CD4-positive, alpha-beta T cell (primary cell): ENCODE measurements around the gene LBHD1. TPM values are rescaled to one million over a fixed set of nuclear protein-coding genes. Genes with fewer than 3 reads are reported as not detected.
"Not testable (repeated sequence)": the region's sequence is repeated elsewhere in the genome, so short reads cannot be mapped to it uniquely, and the experiment has no call there.

Experiments
- ATAC-seq: fragments of 200-7000 bp; cut with Tn5 transposase; one replicate; pipeline ENCODE4 v1.10.0; 2022; ENCODE audit warnings: mild to moderate bottlenecking; ENCODE audit not compliant: poor library complexity
- CTCF ChIA-PET: fragments of 350-600 bp; sonication (Branson Sonifier 250); formaldehyde crosslinking; loops from one replicate; lab custom pipeline; 2021; ENCODE audit warnings: antibody characterized with exemption, inconsistent platforms; lab: Charles Lee
- POLR2A ChIA-PET: fragments of 350-600 bp; sonication (Branson Sonifier 250); formaldehyde crosslinking; loops from one replicate; lab custom pipeline; 2021; ENCODE audit warnings: antibody characterized with exemption, inconsistent platforms; lab: Charles Lee
- DNase-seq, 14 experiments: peaks; one replicate each; pipeline ENCODE4 v3.0.0-alpha.2; 2013 to 2020; ENCODE audit warnings: mixed read lengths in 2 of 14
- H3K27ac ChIP-seq, 2 donors: one replicate each; pipeline versions ENCODE4 v1.5.1 to v1.7.0; 2013; ENCODE audit warnings: low read length in 2 of 2, low read depth in 1 of 2, mild to moderate bottlenecking in 1 of 2
- H3K27me3 ChIP-seq, 2 experiments: 1 replicate in 1 of 2; 2 replicates in 1 of 2; pipeline versions ENCODE4 v1.6.1 to v1.7.0; 2013; ENCODE audit warnings: low read length in 2 of 2, control low read depth in 1 of 2, mild to moderate bottlenecking in 1 of 2, moderate library complexity in 1 of 2; ENCODE audit not compliant: insufficient read depth in 2 of 2, control insufficient read depth in 1 of 2
- H3K36me3 ChIP-seq: one replicate; pipeline ENCODE4 v1.6.1; 2013; ENCODE audit warnings: low read length, control low read depth; ENCODE audit not compliant: insufficient read depth
- H3K4me1 ChIP-seq: one replicate; pipeline ENCODE4 v1.6.1; 2013; ENCODE audit warnings: low read length, control low read depth; ENCODE audit not compliant: insufficient read depth
- H3K4me3 ChIP-seq: one replicate; pipeline ENCODE4 v1.5.1; 2013; ENCODE audit warnings: mild to moderate bottlenecking, low read length, moderate library complexity
- H3K9me3 ChIP-seq, 2 experiments: 1 replicate in 1 of 2; 2 replicates in 1 of 2; pipeline versions ENCODE4 v1.6.1 to v1.7.0; 2013; ENCODE audit warnings: low read length in 2 of 2, mild to moderate bottlenecking in 2 of 2, control low read depth in 1 of 2, moderate library complexity in 1 of 2; ENCODE audit not compliant: control insufficient read depth in 1 of 2, insufficient read depth in 1 of 2
- H3K27ac Mint-ChIP-seq: one replicate; pipeline ENCODE4 v1.8.0; 2020; ENCODE audit warnings: mixed read lengths
- H3K27me3 Mint-ChIP-seq: one replicate; pipeline ENCODE4 v1.8.0; 2021; ENCODE audit warnings: mixed read lengths
- H3K36me3 Mint-ChIP-seq: one replicate; pipeline ENCODE4 v1.8.0; 2021; ENCODE audit warnings: low read depth, mixed read lengths
- H3K4me1 Mint-ChIP-seq: one replicate; pipeline ENCODE4 v1.8.0; 2021; ENCODE audit warnings: low read depth, mixed read lengths
- H3K4me3 Mint-ChIP-seq: one replicate; pipeline ENCODE4 v1.8.0; 2020; ENCODE audit warnings: mild to moderate bottlenecking, mixed read lengths
- H3K9me3 Mint-ChIP-seq: one replicate; pipeline ENCODE4 v1.8.0; 2020; ENCODE audit warnings: mixed read lengths
- CTCF ChIP-seq: fragments of 200-600 bp; IDR thresholded peaks from one replicate; pipeline ENCODE4 v1.8.0; 2022; ENCODE audit warnings: antibody characterized with exemption, mild to moderate bottlenecking
- intact Hi-C, 2 experiments: fragments of 100-400 bp; cut with DNase I in 1 of 2; cut with micrococcal nuclease in 1 of 2; formaldehyde crosslinking; loops; one replicate each; pipeline versions ENCODE4 v1.15.1 to v1.9.0; 2023 to 2025; cut with DNase I, micrococcal nuclease
- total RNA-seq, 174 experiments: library from RNA in 2 of 174; stranded (reverse) in 2 of 174; gene quantifications; one replicate each; pipeline ENCODE4 v1.2.3 and lab custom pipeline; 2021 to 2026

Gene LBHD1
- total RNA-seq, 2 experiments from 2014 or later, result 10.4 to 10.5 TPM

- H3K27ac Mint-ChIP-seq, result peak overlapping the region; percentile 97
- intact Hi-C loops, result loop anchor here (1.0 to 5.0 kb wide), 6 partner anchors 13 to 60 kb away; partner anchors contain the start of genes C11orf98 (in 2 of the 2), CSKMT (in 2 of the 2), UQCC3 (in 2 of the 2) and EML3 (in 1 of the 2)
Measured at GRCh38 chr11:62652161-62653006, 19.7 kb downstream of the LBHD1 start.

GRCh38 chr11:62650283-62650682, 21.8 kb downstream of the LBHD1 start:
- not testable (repeated sequence) for H3K27ac ChIP-seq, H3K27me3 ChIP-seq, H3K9me3 Mint-ChIP-seq, H3K4me3 ChIP-seq, H3K27me3 Mint-ChIP-seq, ATAC-seq, H3K4me3 Mint-ChIP-seq, H3K9me3 ChIP-seq, DNase-seq, H3K27ac Mint-ChIP-seq
- intact Hi-C loops, result loop anchor here in 1 of 2 experiments (5.0 kb wide), 2 partner anchors 38 to 58 kb away; partner anchors contain the start of genes EML3, ROM1 and TUT1
- Mint-ChIP-seq H3K36me3 (peaks cover 36% of the 10 kb centered on the region), H3K4me1 (peaks cover 30% of the 10 kb centered on the region)
- ChIA-PET CTCF (interaction anchor here (0.6 kb wide), 1 partner anchor 57 kb away, joined by 4 read pairs; no protein-coding TSS in a partner anchor), POLR2A (interaction anchor here (1.7 to 7.0 kb wide), 2 partner anchors 15 to 191 kb away, joined by 5 to 77 read pairs; partner anchors contain the start of genes C11orf98 and CSKMT)
- Histone ChIP-seq H3K4me1 (peaks cover 44% of the 10 kb centered on the region), H3K36me3 (peaks cover 26% of the 10 kb centered on the region)

More at GRCh38 chr11:62652161-62653006, 19.7 kb downstream of the LBHD1 start:
- TF ChIP-seq CTCF, result no peak
- Histone ChIP-seq H3K9me3 (no peaks in the 10 kb centered on the region), H3K36me3 (peaks cover 24% of the 10 kb centered on the region), H3K4me1 (peaks cover 28% of the 10 kb centered on the region), H3K4me3 (peak overlapping the region; percentile 96), H3K27ac (peak overlapping the region; percentile 89 to 94), H3K27me3 (no peaks in the 10 kb centered on the region)
- DNase-seq (peak in 4 of 14 experiments; percentile 43 to 62 (median 51)), ATAC-seq (peak; percentile 5)
- H3K9me3 Mint-ChIP-seq, result no peaks in the 10 kb centered on the region
- peaks cover 21% of the 10 kb centered on the region for H3K36me3 Mint-ChIP-seq
- ChIA-PET POLR2A (interaction anchor here (0.9 to 5.6 kb wide), 32 partner anchors 11 to 1688 kb away, joined by 3 to 170 read pairs (median 6); partner anchors contain the start of genes B3GAT3, C11orf98, CCDC88B and CSKMT), CTCF (interaction anchor here (0.7 to 1.4 kb wide), 4 partner anchors 13 to 40 kb away, joined by 3 to 6 read pairs (median 4); partner anchors contain the start of genes C11orf98, CSKMT, EML3 and LBHD1)
- no peaks in the 10 kb centered on the region for H3K27me3 Mint-ChIP-seq
- H3K4me1 Mint-ChIP-seq, result peaks cover 17% of the 10 kb centered on the region
- peak overlapping the region; percentile 94 for H3K4me3 Mint-ChIP-seq

- peak overlapping the region; percentile 7 for H3K4me3 Mint-ChIP-seq
- ATAC-seq (no peak), DNase-seq (no peak)
- H3K4me3 ChIP-seq, result no peak overlapping the region
- H3K4me1 ChIP-seq, result peaks cover 51% of the 10 kb centered on the region
- H3K27ac ChIP-seq, result no peak overlapping the region
- intact Hi-C loops, result no loop called here
- H3K27me3 Mint-ChIP-seq, result no peaks in the 10 kb centered on the region
- H3K27ac Mint-ChIP-seq, result no peak overlapping the region
- no peaks in the 10 kb centered on the region for H3K9me3 ChIP-seq
- H3K36me3 ChIP-seq, result peaks cover 32% of the 10 kb centered on the region
- H3K9me3 Mint-ChIP-seq, result no peaks in the 10 kb centered on the region
- H3K4me1 Mint-ChIP-seq, result peaks cover 36% of the 10 kb centered on the region
- ChIA-PET CTCF (no interaction called here), POLR2A (interaction anchor here (0.9 to 7.0 kb wide), 4 partner anchors 16 to 192 kb away, joined by 4 to 77 read pairs (median 6); partner anchors contain the start of genes C11orf98, CSKMT and TUT1)
- peaks cover 36% of the 10 kb centered on the region for H3K36me3 Mint-ChIP-seq
- no peaks in the 10 kb centered on the region for H3K27me3 ChIP-seq
- TF ChIP-seq CTCF, result no peak
Measured at GRCh38 chr11:62649486-62649885, 22.6 kb downstream of the LBHD1 start.
